ENCODE data around the gene POM121C.
"Not testable (repeated sequence)": the region's sequence is repeated elsewhere in the genome, so short reads cannot be mapped to it uniquely, and the experiment has no call there.

The POM121C gene

DNA sequence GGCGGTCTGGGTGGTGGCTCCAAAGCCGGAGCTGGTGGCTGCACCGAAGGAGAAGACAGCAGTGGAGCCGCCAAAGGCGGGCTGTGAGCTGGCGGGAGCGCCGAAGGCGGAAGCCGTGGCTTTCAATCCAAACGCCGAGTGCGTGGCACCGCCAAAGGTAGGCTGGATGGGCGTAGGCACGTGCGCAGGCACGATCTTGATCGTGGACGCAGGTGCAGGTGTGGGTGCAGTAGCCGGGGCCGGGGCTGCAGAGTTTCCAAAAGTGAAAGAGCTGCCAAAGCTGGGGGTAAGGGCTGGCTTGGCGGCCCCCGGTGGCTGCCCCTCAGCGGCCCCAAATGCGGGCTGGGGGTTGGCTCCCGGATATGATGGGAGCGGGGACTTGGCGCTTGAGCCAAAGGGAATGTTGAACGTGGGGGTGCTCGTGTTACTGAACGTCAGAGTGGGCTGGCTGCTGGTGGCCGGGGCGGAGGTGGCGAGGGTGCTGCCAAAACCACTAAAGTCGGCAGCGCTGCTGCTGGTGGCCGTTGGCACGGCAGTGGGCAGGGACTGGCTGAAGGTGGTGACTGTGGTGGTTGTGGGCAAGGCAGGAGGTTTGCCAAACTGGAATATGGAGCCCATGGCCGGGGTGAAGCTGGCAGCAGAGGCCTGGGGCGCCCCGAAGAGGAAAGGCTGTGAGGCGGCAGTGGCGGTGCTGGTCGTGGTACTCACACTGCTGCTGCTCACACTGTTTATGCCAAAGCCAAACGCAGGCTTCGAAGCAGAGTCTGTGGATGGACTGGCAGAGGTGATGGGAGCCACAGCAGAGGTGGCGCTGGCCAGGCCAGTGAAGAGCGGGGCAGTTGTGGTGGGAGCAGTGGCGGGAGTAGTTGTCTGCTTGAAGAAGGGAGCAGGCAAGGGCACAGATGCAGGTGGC is 64.0 kb downstream of the POM121C start:
- FAIRE-seq = not testable (repeated sequence)

DNA sequence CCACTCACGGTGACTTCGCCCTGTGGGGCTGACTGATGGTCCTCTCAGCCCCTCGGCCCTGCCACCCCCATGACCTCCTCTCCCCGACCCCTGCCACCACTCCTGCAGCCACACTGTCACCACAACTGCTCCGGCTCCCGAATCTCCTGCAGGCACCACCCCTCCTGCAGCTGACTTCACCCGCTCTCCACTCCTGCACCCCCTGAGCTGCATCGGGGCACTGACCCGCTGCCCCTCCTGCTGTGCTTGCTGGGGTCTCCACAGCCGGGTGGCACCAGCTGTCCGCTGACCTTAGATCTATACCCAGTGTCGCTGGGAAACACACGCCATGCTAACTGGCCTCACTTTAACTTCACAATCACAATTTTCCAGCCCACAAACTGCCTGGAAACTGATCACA is 65.9 kb downstream of the POM121C start:
- not testable (repeated sequence) for FAIRE-seq

GRCh38 chr7:75419693-75420092 is 66.4 kb downstream of the POM121C start:
- FAIRE-seq = not testable (repeated sequence)

DNA sequence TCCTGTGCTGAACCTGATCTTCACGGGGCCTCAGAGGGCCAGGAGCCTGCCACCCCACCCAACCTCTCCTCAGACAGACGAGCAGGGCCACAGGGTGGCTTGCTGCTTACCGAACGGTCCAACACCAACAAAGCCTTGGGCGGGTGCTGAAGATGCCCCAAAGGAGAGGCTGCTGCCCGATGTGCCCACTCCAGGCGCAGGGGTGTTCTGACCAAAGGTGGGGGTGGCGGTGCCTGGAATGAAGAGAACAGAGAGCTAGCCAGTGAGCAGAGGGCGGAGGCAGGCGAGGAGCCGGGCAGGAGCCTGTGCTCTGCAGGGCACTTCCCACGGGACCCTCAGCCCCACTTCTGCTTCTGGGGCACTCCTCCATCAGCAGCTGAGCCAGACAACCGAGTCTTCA is 66.9 kb downstream of the POM121C start:
- FAIRE-seq = not testable (repeated sequence)

- not testable (repeated sequence) for FAIRE-seq
These were observed 67.7 kb downstream of the POM121C start for GRCh38 chr7:75418292-75418858.

GRCh38 chr7:75416787-75417186 is 69.3 kb downstream of the POM121C start:
- not testable (repeated sequence) for FAIRE-seq

DNA sequence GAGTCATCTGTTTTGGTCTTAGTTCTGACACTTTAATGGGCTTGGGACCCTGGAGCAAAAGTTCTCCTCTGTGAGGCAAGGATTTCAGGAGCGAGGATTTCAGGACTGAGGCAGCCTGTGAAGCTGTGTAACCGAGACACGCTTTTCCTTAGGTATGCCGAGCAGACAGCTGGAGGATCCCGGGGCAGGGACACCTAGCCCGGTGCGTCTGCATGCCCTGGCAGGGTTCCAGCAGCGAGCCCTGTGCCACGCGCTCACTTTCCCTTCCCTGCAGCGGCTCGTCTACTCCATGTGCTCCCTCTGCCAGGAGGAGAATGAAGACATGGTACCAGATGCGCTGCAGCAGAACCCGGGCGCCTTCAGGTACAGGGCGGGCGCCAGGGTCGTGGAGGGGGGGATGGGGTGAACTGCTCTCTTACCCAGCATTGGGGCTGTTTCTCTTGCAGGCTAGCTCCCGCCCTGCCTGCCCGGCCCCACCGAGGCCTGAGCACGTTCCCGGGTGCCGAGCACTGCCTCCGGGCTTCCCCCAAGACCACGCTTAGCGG is 70.2 kb downstream of the POM121C start:
- not testable (repeated sequence) for FAIRE-seq

GRCh38 chr7:75415428-75415817 is 70.7 kb downstream of the POM121C start:
- not testable (repeated sequence) for FAIRE-seq

DNA sequence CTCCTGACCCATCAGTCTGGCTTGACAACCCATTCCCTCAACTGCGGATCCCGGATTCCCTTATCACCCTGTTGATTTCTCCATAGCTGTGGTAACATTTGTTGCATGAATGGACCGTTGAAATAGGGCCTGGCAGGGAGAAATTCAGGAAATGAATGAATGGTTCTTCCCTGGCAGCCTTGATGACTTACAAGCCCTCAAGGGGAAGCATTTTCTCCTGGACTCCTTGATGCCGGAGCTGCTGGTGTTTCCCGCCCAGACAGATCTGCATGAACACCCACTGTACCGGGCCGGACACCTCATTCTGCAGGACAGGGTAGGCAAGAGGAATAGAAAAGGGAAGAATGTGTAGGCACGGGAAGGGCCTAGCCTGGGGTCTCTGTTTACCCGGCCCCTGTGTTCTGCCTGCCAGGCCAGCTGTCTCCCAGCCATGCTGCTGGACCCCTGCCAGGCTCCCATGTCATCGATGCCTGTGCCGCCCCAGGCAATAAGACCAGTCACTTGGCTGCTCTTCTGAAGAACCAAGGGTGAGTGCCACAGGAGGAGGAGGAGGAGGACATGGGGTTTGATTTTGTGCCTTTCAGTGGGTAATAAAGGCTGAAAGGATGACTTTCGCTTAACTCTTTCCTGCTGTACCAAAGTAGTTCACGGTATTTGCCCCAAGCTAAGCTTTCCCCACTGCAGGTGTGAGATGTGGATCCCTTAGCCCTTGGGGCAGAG is 71.2 kb downstream of the POM121C start:
- not testable (repeated sequence) for FAIRE-seq

DNA sequence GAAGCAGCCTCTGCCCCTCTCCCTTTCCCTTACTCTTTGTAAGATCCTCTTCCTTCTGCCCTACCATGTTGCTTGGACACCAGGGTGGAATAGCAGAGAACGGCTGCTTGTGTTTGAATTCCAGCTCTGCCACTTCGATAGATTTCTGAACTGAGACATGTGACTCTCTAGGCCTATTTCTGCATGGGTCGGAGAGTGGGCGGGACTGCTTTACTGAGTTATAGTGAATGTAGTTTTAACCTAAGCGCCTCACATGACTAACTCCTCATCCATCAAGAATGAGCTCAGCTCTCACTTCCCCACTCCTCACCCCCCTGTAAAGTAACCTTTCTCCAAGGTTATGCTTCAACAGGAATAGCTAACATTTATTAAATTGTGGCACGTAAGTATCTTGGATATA is 71.9 kb downstream of the POM121C start:
- not testable (repeated sequence) for FAIRE-seq

DNA sequence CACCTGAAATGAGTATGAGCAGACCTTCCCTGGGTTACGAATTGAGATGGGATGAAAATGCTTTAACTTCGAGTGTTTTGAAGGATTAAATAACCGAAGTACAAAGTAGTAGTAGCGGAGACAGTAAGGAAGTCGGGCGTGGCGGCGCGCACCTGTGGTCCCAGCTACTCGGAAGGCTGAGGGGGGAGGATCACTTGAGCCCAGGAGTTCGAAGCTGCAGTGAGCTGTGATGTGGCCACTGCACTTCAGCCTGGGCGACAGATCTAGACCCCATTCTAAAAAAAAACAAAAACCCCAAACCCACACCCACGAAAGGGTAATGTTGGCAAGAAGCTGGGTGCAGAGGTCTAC is 75.3 kb downstream of the POM121C start:
- not testable (repeated sequence) for FAIRE-seq

DNA sequence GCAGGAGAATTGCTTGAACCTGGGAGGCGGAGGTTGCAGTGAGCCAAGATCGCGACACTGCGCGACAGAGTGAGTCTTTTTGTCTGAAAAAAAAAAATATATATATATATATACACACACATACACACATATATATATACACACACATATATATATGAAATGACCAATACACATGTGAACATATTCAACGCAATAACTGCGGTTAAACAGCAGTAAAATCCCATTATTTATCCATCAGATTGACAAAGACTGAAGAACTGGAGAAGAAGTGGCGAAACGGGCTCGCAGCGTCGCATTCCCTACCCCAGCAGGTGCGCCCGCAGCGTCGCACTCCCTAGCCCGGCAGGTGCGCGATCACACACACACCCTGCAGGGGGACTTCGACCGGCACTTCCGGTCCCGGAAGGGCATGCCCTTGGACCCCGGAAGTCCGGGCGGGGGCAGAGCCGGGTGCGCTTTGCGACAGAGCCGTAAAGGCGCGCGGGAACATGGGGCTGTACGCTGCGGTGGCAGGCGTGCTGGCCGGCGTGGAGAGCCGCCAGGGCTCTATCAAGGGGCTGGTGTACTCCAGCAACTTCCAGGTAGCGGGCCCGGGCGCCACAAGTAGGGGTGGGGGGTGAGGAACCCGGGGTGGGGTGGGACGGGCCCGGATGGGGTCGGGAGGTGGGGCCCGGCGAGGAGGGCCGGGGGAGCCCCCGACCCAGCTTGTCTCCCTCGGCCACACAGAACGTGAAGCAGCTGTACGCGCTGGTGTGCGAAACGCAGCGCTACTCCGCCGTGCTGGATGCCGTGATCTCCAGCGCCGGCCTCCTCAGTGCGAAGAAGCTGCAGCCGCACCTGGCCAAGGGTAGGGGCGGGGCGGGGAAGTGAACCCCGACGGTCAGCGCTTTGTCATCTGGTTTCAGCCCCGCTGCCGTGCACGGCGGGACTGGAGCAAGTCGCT is 75.9 kb downstream of the POM121C start:
- FAIRE-seq = not testable (repeated sequence)

- not testable (repeated sequence) for FAIRE-seq
These were observed 81.4 kb downstream of the POM121C start for GRCh38 chr7:75404663-75405062.

- FAIRE-seq = not testable (repeated sequence)
These were observed 82.3 kb downstream of the POM121C start for GRCh38 chr7:75403455-75404443.

DNA sequence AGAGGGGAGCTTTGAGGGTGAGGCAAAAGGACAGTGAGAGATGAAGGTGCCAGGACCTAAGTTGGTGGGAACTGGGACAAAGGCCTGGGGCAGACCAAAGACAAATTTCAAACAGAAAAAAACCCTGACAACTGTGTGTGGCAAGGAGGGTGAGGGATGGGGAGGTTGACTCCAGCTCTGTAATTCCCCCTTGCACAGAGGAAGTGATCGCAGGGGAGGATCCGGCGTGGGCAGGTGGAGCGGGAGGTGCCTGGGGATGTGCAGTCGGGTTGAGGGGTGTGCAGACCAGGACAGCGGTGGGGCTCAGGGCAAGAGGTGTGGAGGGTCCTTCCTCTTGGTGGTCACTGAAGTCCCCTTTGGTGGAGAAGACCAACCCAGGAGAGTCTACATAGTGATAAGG is 85.5 kb downstream of the POM121C start:
- not testable (repeated sequence) for FAIRE-seq

GRCh38 chr7:75398771-75399700 is 87.1 kb downstream of the POM121C start:
- not testable (repeated sequence) for FAIRE-seq

- FAIRE-seq = not testable (repeated sequence)
These were observed 88.2 kb downstream of the POM121C start for GRCh38 chr7:75397865-75398264.

GRCh38 chr7:75395329-75395728 is 90.8 kb downstream of the POM121C start, which contains the start of gene TRIM73:
TRIM73 (plus strand) TSS chr7:75395629; CDS start chr7:75398934, 3,305 bp downstream.
- FAIRE-seq = not testable (repeated sequence)

DNA sequence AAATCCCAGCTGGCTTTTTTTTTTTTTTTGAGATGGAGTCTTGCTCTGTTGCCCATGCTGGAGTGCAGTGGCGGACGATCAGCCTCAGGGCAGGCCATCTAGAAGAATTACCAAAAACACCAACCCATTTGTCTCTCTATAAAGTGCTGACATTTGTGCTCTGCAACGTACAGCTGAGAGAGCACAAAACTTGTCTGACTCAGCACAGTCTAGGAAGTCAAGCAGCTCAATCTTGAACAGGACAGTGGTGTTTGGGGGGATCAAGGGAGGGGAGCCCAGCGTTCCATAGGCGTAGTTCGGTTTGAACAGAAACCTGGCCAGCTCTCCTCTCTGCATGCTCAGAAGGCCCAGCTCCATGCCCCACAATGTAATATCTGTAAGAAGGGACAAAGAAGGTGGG is 92.9 kb downstream of the POM121C start:
- not testable (repeated sequence) for FAIRE-seq

All from colon (tissue), 2 donors.